ENCODE results near the gene TTC17. TPM values are rescaled to one million over a fixed set of nuclear protein-coding genes. Genes with fewer than 3 reads are reported as not detected.

The TTC17 gene
- total and polyA plus RNA-seq, 2 of the 8 experiments (the other 6 are each of a cell fraction or from before 2014, with no cell fraction given): 65.1 to 80.1 TPM

GRCh38 chr11:43419460-43419859, 60.7 kb downstream of the TTC17 start (continued):
- no peak for TF ChIP-seq TCF12 (IDR thresholded peaks at IDR 0.05; ENCODE audit: low read depth, low read length)

Data from H1 (cell line).